Peyer's patch (tissue), 4 donors: ENCODE results near the gene RNASE3. TPM values are rescaled to one million over a fixed set of nuclear protein-coding genes. Genes with fewer than 3 reads are reported as not detected.
A peak's percentile ranks its signal among the peaks of the same experiment; 100 is the strongest.

Experiments used
- DNase-seq, 3 donors: peaks; one replicate each; pipeline ENCODE4 v3.0.0-alpha.2; 2017 to 2019
- H3K27ac ChIP-seq, 4 donors: fragments of 200-600 bp; sonication (generic); one replicate each; pipeline ENCODE4 v1.5.1; 2016 to 2019
- H3K27me3 ChIP-seq, 2 donors: fragments of 200-600 bp; sonication (generic); one replicate each; pipeline ENCODE4 v1.5.1; 2019
- H3K36me3 ChIP-seq, 3 donors: fragments of 200-600 bp; sonication (generic); one replicate each; pipeline ENCODE4 v1.5.1; 2016 to 2019
- H3K4me1 ChIP-seq, 4 donors: fragments of 200-600 bp; sonication (generic); one replicate each; pipeline ENCODE4 v1.5.1; 2016 to 2019
- H3K4me3 ChIP-seq, 4 donors: fragments of 200-600 bp; sonication (generic); 1 replicate in 3 of 4; 2 replicates in 1 of 4; pipeline ENCODE4 v1.5.1; 2016 to 2019; ENCODE audit warnings: mild to moderate bottlenecking in 1 of 4
- H3K9me3 ChIP-seq, 4 donors: fragments of 200-600 bp; sonication (generic); one replicate each; pipeline ENCODE4 v1.5.1; 2016 to 2019; ENCODE audit warnings: mild to moderate bottlenecking in 1 of 4
- CTCF ChIP-seq, 6 experiments: fragments of 450-650 bp in 4 of 6; fragments of 200-600 bp in 2 of 6; sonication (generic) in 1 of 6; IDR thresholded peaks; one replicate each; pipeline ENCODE4 v1.5.1; 2017 to 2019; ENCODE audit warnings: antibody characterized with exemption in 6 of 6, mild to moderate bottlenecking in 3 of 6, moderate library complexity in 1 of 6
- POLR2A ChIP-seq, 2 donors: fragments of 450-650 bp; IDR thresholded peaks; one replicate each; pipeline ENCODE4 v1.5.1; 2017; ENCODE audit warnings: antibody characterized with exemption in 2 of 2, mild to moderate bottlenecking in 2 of 2, moderate library complexity in 2 of 2
- total RNA-seq, 4 donors: library from RNA; depleted of rRNA; stranded (reverse); fragments of >200 nt; gene quantifications; one replicate each; pipeline ENCODE4 v1.1.0, GENCODE V29; 2016

The RNASE3 gene
- total RNA-seq, 4 donors from 2014 or later, result not detected

GRCh38 chr14:20855652-20856291 is 35.4 kb upstream of the RNASE3 start:
- Histone ChIP-seq H3K27ac (no peak overlapping the region), H3K9me3 (no peaks in the 10 kb centered on the region), H3K4me1 (no peaks in the 10 kb centered on the region), H3K4me3 (no peak overlapping the region), H3K27me3 (no peaks in the 10 kb centered on the region), H3K36me3 (no peaks in the 10 kb centered on the region)
- DNase-seq, result peak in 2 of 3 donors; percentile 66 to 83
- no peak for TF ChIP-seq POLR2A (IDR thresholded peaks at IDR 0.05)
- TF ChIP-seq CTCF (IDR thresholded peaks at IDR 0.05), result peak; percentile 65 to 87 (median 80)

- H3K4me1 ChIP-seq, result no peaks in the 10 kb centered on the region
- H3K9me3 ChIP-seq, result no peaks in the 10 kb centered on the region
- H3K27ac ChIP-seq, result no peak overlapping the region
- no peaks in the 10 kb centered on the region for H3K27me3 ChIP-seq
- no peaks in the 10 kb centered on the region for H3K36me3 ChIP-seq
- TF ChIP-seq CTCF (IDR thresholded peaks at IDR 0.05), result no peak
- TF ChIP-seq POLR2A (IDR thresholded peaks at IDR 0.05), result no peak
- no peak overlapping the region for H3K4me3 ChIP-seq
- DNase-seq, result no peak
Observed at GRCh38 chr14:20857207-20857606, 34.0 kb upstream of the RNASE3 start.

GRCh38 chr14:20857630-20858261 is 33.4 kb upstream of the RNASE3 start:
- no peaks in the 10 kb centered on the region for H3K4me1 ChIP-seq
- H3K27me3 ChIP-seq, result no peaks in the 10 kb centered on the region
- H3K4me3 ChIP-seq, result no peak overlapping the region
- H3K36me3 ChIP-seq, result no peaks in the 10 kb centered on the region
- peak; percentile 73 to 95 (median 78) for TF ChIP-seq CTCF (IDR thresholded peaks at IDR 0.05)
- TF ChIP-seq POLR2A (IDR thresholded peaks at IDR 0.05), result no peak
- no peaks in the 10 kb centered on the region for H3K9me3 ChIP-seq
- H3K27ac ChIP-seq, result no peak overlapping the region
- peak; percentile 66 to 85 (median 77) for DNase-seq

- DNase-seq, result no peak
- TF ChIP-seq POLR2A (IDR thresholded peaks at IDR 0.05), result no peak
- no peak for TF ChIP-seq CTCF (IDR thresholded peaks at IDR 0.05)
Observed at GRCh38 chr14:20866194-20866593, 25.0 kb upstream of the RNASE3 start.

GRCh38 chr14:20866963-20867362 is 24.2 kb upstream of the RNASE3 start:
- no peaks in the 10 kb centered on the region for H3K36me3 ChIP-seq
- no peak overlapping the region for H3K27ac ChIP-seq
- H3K4me1 ChIP-seq, result no peaks in the 10 kb centered on the region
- H3K27me3 ChIP-seq, result no peaks in the 10 kb centered on the region
- no peak for DNase-seq
- TF ChIP-seq CTCF (IDR thresholded peaks at IDR 0.05) (peak in 4 of 6 experiments; percentile 12 to 23 (median 18)), POLR2A (IDR thresholded peaks at IDR 0.05) (no peak)
- H3K9me3 ChIP-seq, result no peaks in the 10 kb centered on the region
- no peak overlapping the region for H3K4me3 ChIP-seq

More at GRCh38 chr14:20866194-20866593, 25.0 kb upstream of the RNASE3 start:
- Histone ChIP-seq H3K4me3 (no peak overlapping the region), H3K27me3 (no peaks in the 10 kb centered on the region), H3K9me3 (no peaks in the 10 kb centered on the region), H3K4me1 (no peaks in the 10 kb centered on the region), H3K27ac (no peak overlapping the region), H3K36me3 (no peaks in the 10 kb centered on the region)
